Activated B cell treated with CpG ODN at 0.5 μM for 24 hours (primary cell): ENCODE results near the gene IL6. TPM values are rescaled to one million over a fixed set of nuclear protein-coding genes. Genes with fewer than 3 reads are reported as not detected.

Experiments used
- ATAC-seq: fragments of 200-7000 bp; cut with Tn5 transposase; one replicate; pipeline ENCODE4 v1.10.0; 2021; ENCODE audit warnings: low read depth, mild to moderate bottlenecking, moderate library complexity
- CTCF ChIA-PET: fragments of 350-600 bp; sonication (Branson Sonifier 250); formaldehyde crosslinking; loops from one replicate; lab custom pipeline; 2021; ENCODE audit warnings: antibody characterized with exemption; lab: Charles Lee
- POLR2A ChIA-PET: fragments of 350-600 bp; sonication (Branson Sonifier 250); formaldehyde crosslinking; loops from one replicate; lab custom pipeline; 2021; ENCODE audit warnings: antibody characterized with exemption; lab: Charles Lee
- DNase-seq: peaks from one replicate; pipeline ENCODE4 v3.0.0; 2022
- H3K27ac Mint-ChIP-seq: one replicate; pipeline ENCODE4 v1.8.0; 2020; ENCODE audit warnings: mixed read lengths
- H3K27me3 Mint-ChIP-seq: one replicate; pipeline ENCODE4 v1.8.0; 2021; ENCODE audit warnings: mixed read lengths
- H3K36me3 Mint-ChIP-seq: one replicate; pipeline ENCODE4 v1.8.0; 2021; ENCODE audit warnings: low read depth, mixed read lengths
- H3K4me1 Mint-ChIP-seq: one replicate; pipeline ENCODE4 v1.8.0; 2021; ENCODE audit warnings: mixed read lengths
- H3K4me3 Mint-ChIP-seq: one replicate; pipeline ENCODE4 v1.8.0; 2020; ENCODE audit warnings: mild to moderate bottlenecking, mixed read lengths
- H3K9me3 Mint-ChIP-seq: one replicate; pipeline ENCODE4 v1.8.0; 2020; ENCODE audit warnings: mixed read lengths
- CTCF ChIP-seq: fragments of 200-600 bp; IDR thresholded peaks from one replicate; pipeline ENCODE4 v1.8.0; 2022; ENCODE audit warnings: antibody characterized with exemption, mild to moderate bottlenecking
- intact Hi-C: fragments of 100-400 bp; cut with micrococcal nuclease; formaldehyde crosslinking; loops from one replicate; pipeline ENCODE4 v1.15.1; 2024
- total RNA-seq: library from RNA; stranded (reverse); gene quantifications from 2 replicates; pipeline ENCODE4 v1.2.3, GENCODE V29; 2022

IL6 gene
- total RNA-seq, 1 donor from 2014 or later, result 72.3 TPM

DNA sequence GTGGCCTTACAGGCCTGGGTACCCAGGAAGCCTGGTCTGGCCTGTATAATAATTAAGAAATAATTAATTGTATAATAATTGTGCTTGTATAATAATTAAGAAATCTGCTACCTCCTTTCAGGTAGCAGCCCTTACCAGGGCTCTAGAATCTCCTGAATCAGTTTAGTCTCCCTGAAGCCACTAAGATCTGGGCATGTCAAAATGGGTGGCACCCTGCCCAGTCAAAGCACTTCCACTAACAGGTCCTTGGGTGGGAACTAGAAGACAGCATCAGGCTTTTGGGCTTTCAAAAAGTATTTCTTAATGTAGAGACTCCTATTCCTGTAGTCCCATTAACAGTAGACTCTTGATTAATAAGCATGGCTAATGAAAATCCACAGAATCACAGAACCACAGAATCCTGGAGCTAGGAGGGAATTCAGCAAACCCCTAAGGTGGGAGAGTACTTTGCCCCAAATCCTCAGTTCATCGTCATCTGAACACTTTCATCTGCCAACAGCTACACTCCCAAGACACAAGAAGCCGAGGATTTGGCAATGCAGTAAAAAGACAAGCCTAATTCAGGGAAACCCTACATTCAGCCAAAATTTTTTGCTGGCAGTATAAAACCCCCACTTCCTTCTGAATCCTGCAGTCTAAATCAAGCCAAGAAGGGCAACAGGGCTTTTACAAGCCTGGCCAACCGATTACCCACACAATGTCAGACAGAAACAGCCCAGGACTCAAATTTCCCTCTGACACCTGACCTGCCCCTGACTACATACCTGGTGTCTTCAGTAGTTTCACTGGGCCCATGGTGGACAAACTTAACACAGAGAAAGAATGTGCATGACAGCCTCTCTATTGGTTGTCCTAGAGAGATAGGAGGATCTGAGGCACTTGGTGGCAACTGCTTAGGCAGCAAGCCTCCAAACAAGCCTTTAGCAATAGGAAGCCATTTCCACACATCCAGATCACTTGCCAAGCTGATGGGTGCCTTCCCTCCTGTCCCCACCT lies 5.9 kb upstream of the IL6 start:
- ChIA-PET CTCF (interaction anchor here (2.5 kb wide), 1 partner anchor 65 kb away, joined by 6 read pairs; no protein-coding TSS in a partner anchor), POLR2A (interaction anchor here (0.9 to 8.2 kb wide), 5 partner anchors 9 to 62 kb away, joined by 5 to 215 read pairs (median 129); no protein-coding TSS in a partner anchor)
- TF ChIP-seq CTCF, result no peak
- Mint-ChIP-seq H3K4me3 (peak overlapping the region; percentile 74), H3K27me3 (no peaks in the 10 kb centered on the region), H3K36me3 (peaks cover 4% of the 10 kb centered on the region), H3K4me1 (peaks cover 89% of the 10 kb centered on the region), H3K9me3 (no peaks in the 10 kb centered on the region), H3K27ac (peak overlapping the region; percentile 92)
- ATAC-seq (no peak), DNase-seq (no peak)
- intact Hi-C loops, result no loop called here

DNA sequence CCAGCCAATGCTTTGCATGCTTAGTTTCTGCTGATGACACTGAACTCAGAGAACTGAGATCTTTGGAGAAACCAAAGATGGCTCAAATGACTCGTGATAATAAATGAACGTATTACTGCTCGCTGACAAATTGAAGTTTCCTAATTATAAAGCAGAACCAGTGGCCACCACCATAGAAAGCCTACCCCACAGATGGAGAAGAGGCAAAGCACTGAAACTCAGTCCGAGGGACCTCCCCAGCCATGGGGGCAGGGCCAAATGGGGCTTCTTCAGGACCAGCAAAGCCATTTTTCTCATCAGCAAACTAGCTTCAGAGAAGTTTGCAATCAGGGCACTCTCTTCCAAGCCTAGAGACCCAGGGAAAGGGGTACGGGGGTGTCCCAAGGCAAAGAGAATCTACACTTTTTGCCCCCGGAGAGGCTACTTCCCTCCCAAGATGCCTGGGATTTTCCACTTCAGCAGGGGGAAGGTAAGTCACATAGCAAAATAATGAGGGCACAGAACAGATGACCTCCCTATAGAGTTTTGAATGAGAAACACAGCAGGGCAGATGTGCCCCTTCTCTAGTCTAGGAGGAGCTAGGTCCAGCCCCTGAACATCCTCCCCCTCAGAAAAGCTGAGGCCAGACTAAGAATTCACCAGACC lies 4.3 kb upstream of the IL6 start:
- TF ChIP-seq CTCF, result no peak
- intact Hi-C loops, result loop anchor here (1.0 kb wide), 2 partner anchors 9 to 24 kb away; no protein-coding TSS in a partner anchor
- Mint-ChIP-seq H3K27ac (peak overlapping the region; percentile 92), H3K9me3 (no peaks in the 10 kb centered on the region), H3K36me3 (peaks cover 8% of the 10 kb centered on the region), H3K4me1 (peaks cover 88% of the 10 kb centered on the region), H3K27me3 (no peaks in the 10 kb centered on the region), H3K4me3 (peak overlapping the region; percentile 74)
- ChIA-PET POLR2A (interaction anchor here (0.7 to 8.2 kb wide), 16 partner anchors 9 to 1295 kb away, joined by 3 to 215 read pairs (median 4); partner anchors contain the start of gene SP4), CTCF (interaction anchor here (0.9 to 12.7 kb wide), 11 partner anchors 7 to 161 kb away, joined by 3 to 348 read pairs (median 9); no protein-coding TSS in a partner anchor)
- ATAC-seq, result peak; percentile 20
- DNase-seq, result no peak

DNA sequence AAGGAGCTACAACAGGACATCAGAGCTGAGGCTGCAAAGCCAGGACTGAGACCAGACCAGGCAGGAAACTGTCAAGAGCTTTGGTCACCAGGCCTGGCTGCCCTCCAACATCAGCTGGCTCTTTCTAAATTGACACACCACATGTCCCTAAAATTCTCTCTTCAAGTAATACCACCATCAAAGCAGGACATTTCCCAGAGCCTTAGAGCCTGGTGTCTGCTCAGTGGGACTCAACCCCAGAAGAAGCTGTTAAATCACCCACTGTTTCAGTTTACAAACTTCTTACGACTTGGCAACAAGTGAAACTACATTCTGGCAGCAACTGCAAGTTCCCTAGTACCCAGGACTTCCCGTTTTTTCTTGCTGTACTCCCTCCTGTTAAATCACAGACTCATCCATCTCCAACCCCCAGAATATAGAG lies 3.8 kb upstream of the IL6 start:
- no peaks in the 10 kb centered on the region for H3K27me3 Mint-ChIP-seq
- no peaks in the 10 kb centered on the region for H3K9me3 Mint-ChIP-seq
- H3K27ac Mint-ChIP-seq, result peak overlapping the region; percentile 92
- ATAC-seq (peak; percentile 12), DNase-seq (no peak)
- no peak for TF ChIP-seq CTCF
- ChIA-PET POLR2A (interaction anchor here (0.7 to 8.2 kb wide), 17 partner anchors 8 to 1296 kb away, joined by 3 to 215 read pairs (median 4); partner anchors contain the start of gene SP4), CTCF (interaction anchor here (0.9 to 12.7 kb wide), 12 partner anchors 8 to 162 kb away, joined by 3 to 348 read pairs (median 8); no protein-coding TSS in a partner anchor)
- intact Hi-C loops, result no loop called here
- peak overlapping the region; percentile 74 for H3K4me3 Mint-ChIP-seq
- peaks cover 87% of the 10 kb centered on the region for H3K4me1 Mint-ChIP-seq
- peaks cover 10% of the 10 kb centered on the region for H3K36me3 Mint-ChIP-seq

GRCh38 chr7:22723637-22724036 lies 3.4 kb upstream of the IL6 start:
- Mint-ChIP-seq H3K27ac (peak overlapping the region; percentile 92), H3K4me1 (peaks cover 87% of the 10 kb centered on the region), H3K36me3 (peaks cover 15% of the 10 kb centered on the region), H3K9me3 (no peaks in the 10 kb centered on the region), H3K27me3 (no peaks in the 10 kb centered on the region), H3K4me3 (peak overlapping the region; percentile 74)
- intact Hi-C loops, result no loop called here
- ChIA-PET POLR2A (interaction anchor here (0.7 to 8.2 kb wide), 18 partner anchors 8 to 1296 kb away, joined by 3 to 215 read pairs (median 4); partner anchors contain the start of gene SP4), CTCF (interaction anchor here (0.9 to 12.7 kb wide), 14 partner anchors 8 to 162 kb away, joined by 3 to 348 read pairs (median 8); no protein-coding TSS in a partner anchor)
- DNase-seq (no peak), ATAC-seq (no peak)
- no peak for TF ChIP-seq CTCF
